ENCODE results near the gene ZCCHC7. TPM values are rescaled to one million over a fixed set of nuclear protein-coding genes. Genes with fewer than 3 reads are reported as not detected.

ZCCHC7 gene
- total RNA-seq, 1 donor from 2014 or later, result 20.4 TPM

DNA sequence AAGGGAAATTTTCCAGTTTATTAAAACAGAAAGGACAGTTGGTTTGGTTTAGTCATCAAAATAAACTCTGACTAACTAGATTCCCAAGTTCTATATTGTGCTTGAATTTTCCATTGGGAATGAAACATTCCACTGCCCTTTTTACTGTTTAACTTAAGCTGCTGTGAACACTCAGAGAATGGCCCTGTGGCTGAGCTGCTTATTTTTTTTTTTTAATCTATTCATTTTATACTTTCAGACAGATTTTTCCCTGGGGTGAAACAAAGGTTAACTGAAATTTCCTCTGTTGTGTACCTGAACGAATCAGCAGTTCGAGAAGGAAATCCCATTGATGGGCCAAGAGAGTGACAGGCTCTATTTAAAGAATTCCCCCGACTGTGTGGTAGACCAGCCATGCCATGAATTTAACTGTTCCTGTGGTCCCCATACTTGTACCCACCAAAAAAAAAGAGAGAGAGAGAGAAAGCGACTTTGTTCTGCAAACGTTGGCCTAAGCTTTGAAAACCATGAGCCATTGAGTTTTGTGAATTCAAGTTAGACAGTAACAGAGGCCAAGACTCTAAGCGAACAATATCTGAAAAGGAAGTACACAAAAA lies 163.5 kb downstream of the ZCCHC7 start:
- no peak for ATAC-seq
- H3K4me3 ChIP-seq, result no peak overlapping the region
- H3K27me3 ChIP-seq (ENCODE audit: low read depth), result no peaks in the 10 kb centered on the region
- no peak for DNase-seq
- H3K4me1 ChIP-seq, result no peaks in the 10 kb centered on the region
- intact Hi-C loops (cut with DNase I), result no loop called here
- TF ChIP-seq, protein P1, sequence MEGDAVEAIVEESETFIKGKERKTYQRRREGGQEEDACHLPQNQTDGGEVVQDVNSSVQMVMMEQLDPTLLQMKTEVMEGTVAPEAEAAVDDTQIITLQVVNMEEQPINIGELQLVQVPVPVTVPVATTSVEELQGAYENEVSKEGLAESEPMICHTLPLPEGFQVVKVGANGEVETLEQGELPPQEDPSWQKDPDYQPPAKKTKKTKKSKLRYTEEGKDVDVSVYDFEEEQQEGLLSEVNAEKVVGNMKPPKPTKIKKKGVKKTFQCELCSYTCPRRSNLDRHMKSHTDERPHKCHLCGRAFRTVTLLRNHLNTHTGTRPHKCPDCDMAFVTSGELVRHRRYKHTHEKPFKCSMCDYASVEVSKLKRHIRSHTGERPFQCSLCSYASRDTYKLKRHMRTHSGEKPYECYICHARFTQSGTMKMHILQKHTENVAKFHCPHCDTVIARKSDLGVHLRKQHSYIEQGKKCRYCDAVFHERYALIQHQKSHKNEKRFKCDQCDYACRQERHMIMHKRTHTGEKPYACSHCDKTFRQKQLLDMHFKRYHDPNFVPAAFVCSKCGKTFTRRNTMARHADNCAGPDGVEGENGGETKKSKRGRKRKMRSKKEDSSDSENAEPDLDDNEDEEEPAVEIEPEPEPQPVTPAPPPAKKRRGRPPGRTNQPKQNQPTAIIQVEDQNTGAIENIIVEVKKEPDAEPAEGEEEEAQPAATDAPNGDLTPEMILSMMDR (IDR thresholded peaks at IDR 0.05), result no peak
- H3K36me3 ChIP-seq, result no peaks in the 10 kb centered on the region
- no peaks in the 10 kb centered on the region for H3K9me3 ChIP-seq
- H3K27ac ChIP-seq, result no peak overlapping the region

- H3K27ac ChIP-seq, result no peak overlapping the region
- no peak for DNase-seq
- intact Hi-C loops (cut with DNase I), result no loop called here
- no peaks in the 10 kb centered on the region for H3K27me3 ChIP-seq (ENCODE audit: low read depth)
- no peaks in the 10 kb centered on the region for H3K9me3 ChIP-seq
- H3K4me1 ChIP-seq, result no peaks in the 10 kb centered on the region
- H3K36me3 ChIP-seq, result no peaks in the 10 kb centered on the region
- TF ChIP-seq, protein P1 (IDR thresholded peaks at IDR 0.05), result no peak
- ATAC-seq, result no peak
- H3K4me3 ChIP-seq, result no peak overlapping the region
Measured at GRCh38 chr9:37284636-37285035, 164.3 kb downstream of the ZCCHC7 start.

- H3K9me3 ChIP-seq, result no peaks in the 10 kb centered on the region
- DNase-seq (no peak), ATAC-seq (no peak)
- no peaks in the 10 kb centered on the region for H3K27me3 ChIP-seq (ENCODE audit: low read depth)
- H3K4me3 ChIP-seq, result no peak overlapping the region
- intact Hi-C loops (cut with DNase I), result no loop called here
- no peaks in the 10 kb centered on the region for H3K4me1 ChIP-seq
- no peaks in the 10 kb centered on the region for H3K36me3 ChIP-seq
- TF ChIP-seq, protein P1 (IDR thresholded peaks at IDR 0.05), result no peak
- H3K27ac ChIP-seq, result no peak overlapping the region
Measured at GRCh38 chr9:37286530-37287175, 166.3 kb downstream of the ZCCHC7 start.

DNA sequence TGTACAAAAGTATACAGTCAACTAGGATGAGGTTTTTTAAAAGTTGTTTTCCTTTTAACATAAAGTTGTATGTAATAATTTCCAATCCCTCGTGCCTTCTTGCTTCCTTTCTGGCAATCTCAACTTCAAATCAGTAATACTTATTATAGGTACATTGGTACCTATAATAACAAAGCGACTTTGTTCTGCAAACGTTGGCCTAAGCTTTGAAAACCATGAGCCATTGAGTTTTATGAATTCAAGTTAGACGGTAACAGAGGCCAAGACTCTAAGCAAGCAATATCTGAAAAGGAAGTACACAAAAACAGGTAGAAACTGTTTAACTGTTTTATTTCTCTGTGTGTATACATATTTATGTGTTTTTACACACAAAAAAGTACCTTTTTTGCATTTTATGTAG lies 166.9 kb downstream of the ZCCHC7 start:
- H3K4me3 ChIP-seq, result no peak overlapping the region
- H3K36me3 ChIP-seq, result no peaks in the 10 kb centered on the region
- no peak overlapping the region for H3K27ac ChIP-seq
- intact Hi-C loops (cut with DNase I), result no loop called here
- TF ChIP-seq, protein P1 (IDR thresholded peaks at IDR 0.05), result no peak
- H3K9me3 ChIP-seq, result no peaks in the 10 kb centered on the region
- no peaks in the 10 kb centered on the region for H3K27me3 ChIP-seq (ENCODE audit: low read depth)
- ATAC-seq (no peak), DNase-seq (no peak)
- no peaks in the 10 kb centered on the region for H3K4me1 ChIP-seq

- intact Hi-C loops (cut with DNase I), result no loop called here
Measured at GRCh38 chr9:37289631-37290030, 169.3 kb downstream of the ZCCHC7 start.

More at GRCh38 chr9:37289631-37290030, 169.3 kb downstream of the ZCCHC7 start:
- ATAC-seq (no peak), DNase-seq (no peak)
- TF ChIP-seq, protein P1 (IDR thresholded peaks at IDR 0.05), result no peak
- Histone ChIP-seq H3K4me1 (peaks cover 4% of the 10 kb centered on the region), H3K36me3 (no peaks in the 10 kb centered on the region), H3K27me3 (ENCODE audit: low read depth) (no peaks in the 10 kb centered on the region), H3K9me3 (no peaks in the 10 kb centered on the region), H3K4me3 (no peak overlapping the region), H3K27ac (no peak overlapping the region)

All from lower lobe of right lung (tissue), 2 donors.